Glomerular visceral epithelial cell (primary cell): ENCODE measurements around the gene DACT2.
"Not testable (repeated sequence)": the region's sequence is repeated elsewhere in the genome, so short reads cannot be mapped to it uniquely, and the experiment has no call there.

Source experiments
- DNase-seq: peaks from one replicate; pipeline ENCODE4 v3.0.0-alpha.2; 2016; ENCODE audit errors: extremely low spot score

The DACT2 gene

DNA sequence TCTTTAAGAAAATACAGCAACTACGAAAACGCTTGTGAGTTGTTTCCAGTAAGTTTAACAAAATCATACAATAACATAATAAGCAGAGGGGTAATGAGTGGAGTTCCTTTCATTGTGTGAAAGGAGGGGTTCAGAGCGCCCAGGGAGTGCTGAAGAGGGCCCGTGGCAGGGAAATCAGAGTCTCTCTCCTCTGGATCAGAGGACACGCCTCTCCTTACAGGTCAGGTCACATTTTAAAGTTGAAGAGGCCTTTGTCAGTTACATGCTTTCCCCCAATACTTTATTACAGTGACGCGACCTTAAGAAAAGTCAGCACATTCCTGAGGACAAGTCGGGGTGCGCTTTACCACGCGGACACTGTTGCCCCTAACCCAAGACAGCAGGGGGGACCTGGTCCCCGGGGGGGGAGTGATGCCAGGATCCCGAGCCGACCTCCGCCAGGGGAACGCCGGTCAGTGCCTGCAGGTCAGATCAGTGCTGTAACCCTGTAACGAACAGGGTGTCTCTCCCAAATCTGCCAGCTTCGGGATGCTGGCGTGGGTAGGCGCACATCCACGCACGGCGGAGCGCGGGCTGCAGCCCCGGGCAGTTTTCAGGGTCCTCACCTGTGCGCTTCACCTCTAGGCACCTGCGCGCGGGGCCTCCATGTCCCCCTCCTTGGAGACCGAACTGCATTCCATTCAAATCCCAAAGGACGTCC lies 848 bp downstream of the DACT2 start:
- DNase-seq: no peak

GRCh38 chr6:168318090-168318489 lies 1.5 kb downstream of the DACT2 start:
- DNase-seq: no peak

GRCh38 chr6:168315596-168315995 lies 4.0 kb downstream of the DACT2 start:
- DNase-seq: no peak

DNA sequence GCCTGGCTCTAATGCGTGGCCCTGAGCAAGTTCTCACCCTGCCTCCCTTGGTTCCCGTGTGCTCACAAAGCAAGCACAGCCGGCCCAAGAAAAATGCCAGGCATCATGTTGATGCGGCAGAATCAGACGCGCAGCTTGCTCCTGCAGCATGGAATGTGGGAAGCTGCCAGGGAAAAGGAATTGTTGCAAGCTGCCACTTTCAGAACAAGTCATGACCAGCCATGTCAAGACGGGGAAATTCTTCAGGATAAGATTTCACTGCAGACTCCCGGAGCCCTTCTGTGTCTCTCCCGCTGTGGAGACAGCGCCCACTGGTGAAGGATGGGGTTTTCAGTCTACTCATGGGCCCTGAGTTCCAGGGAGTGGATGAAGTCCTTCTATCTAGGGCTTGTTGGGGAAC lies 4.6 kb downstream of the DACT2 start:
- no peak for DNase-seq

DNA sequence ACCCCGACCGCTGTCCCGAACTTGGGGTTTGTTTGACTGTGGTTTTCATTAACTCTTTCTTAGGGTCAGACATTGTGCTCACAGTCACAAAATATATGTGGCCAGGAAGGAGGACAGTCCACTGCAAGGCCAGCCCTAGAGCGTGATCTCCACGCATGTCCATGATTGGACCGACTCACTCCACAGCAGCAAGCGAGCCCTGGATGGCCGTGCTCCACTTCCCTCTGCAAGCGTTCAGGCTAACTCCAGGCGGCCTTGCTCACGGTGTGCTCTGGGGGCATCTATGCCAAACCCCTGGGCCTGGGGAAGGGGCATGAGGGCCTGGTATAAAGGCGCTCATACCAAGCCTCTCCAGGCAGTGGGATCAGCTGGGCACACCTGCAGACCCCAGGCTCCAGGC lies 5.6 kb downstream of the DACT2 start:
- no peak for DNase-seq

- DNase-seq: no peak
Measured at GRCh38 chr6:168313431-168314011, 6.1 kb downstream of the DACT2 start.

DNA sequence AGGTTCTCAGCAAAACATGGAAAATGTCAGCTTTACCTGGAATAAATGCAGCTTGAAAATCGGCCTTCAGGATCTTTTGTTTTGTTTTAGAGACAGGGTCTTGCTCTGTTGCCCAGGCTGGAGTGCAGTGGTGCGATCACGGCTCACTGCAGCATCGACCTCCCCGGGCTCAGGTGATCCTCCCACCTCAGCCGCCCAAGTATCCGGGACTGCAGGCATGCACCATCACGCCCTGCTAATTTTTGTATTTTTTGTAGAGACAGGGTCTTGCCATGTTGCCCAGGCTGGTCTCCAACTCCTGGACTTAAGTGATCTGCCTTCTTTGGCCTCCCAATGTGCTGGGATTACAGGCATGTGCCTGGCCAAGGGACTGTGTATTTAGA lies 7.5 kb downstream of the DACT2 start:
- DNase-seq: not testable (repeated sequence)

GRCh38 chr6:168311410-168312124 lies 8.0 kb downstream of the DACT2 start:
- no peak for DNase-seq

DNA sequence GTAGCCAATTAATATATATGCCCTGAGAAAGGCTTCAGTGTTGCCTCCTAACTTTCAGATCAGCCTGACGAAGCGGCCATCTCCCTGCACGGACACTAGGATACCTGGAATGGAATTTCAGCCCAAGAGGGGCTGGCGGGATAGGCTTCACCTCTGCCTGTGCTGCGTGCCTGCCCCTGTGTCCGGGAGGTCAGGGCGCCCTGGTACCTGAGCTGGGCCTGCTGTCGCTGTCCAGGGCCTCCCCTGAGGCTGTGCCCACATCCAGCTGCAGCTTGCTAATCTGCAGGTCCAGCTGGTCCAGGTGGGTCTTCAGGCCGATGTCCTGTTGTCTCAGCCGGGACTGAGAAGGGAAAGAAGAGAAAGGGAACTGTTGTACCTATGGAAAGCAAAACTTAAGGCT lies 8.6 kb downstream of the DACT2 start:
- DNase-seq: no peak

DNA sequence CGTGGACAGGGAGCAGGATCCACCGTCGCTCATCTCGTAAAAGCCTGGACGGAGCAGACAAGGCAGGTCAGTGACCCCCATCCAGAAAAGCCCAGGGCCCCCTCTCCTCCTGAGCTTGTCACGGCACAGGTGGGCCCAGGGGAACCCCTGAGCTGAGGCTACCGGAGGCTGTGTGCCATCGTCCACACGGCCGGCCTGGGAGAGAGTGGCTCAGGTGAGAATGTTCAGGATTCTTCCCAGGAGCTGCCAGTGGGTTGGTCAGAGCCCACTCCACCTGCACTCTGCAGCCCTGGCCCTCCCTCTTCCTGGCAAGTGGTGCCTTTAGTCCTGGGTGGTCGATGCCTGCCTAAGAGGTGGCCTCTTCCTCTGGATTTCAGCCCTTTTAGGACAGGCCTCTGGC lies 9.2 kb downstream of the DACT2 start:
- no peak for DNase-seq

DNA sequence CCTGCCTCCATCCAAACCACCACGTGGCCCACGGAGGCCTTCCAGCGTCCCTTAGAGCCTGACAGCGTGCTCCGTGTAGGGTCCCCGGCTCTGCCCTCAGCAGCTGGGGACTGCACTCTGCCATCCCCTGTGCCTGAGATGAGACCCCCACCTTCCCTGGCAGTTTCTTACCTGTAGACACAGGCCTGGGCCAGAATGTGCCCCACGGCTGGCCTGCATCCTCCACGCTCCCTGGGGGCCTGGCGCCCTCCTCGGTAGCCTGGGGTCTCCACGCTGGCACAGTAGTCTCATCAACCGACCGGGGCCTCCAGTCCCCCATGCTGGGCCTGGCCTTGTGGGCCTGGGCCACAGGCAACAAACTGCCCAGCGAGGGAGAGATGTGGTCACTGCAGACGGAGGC lies 9.6 kb downstream of the DACT2 start:
- no peak for DNase-seq

GRCh38 chr6:168309183-168309582 lies 10.4 kb downstream of the DACT2 start:
- no peak for DNase-seq

DNA sequence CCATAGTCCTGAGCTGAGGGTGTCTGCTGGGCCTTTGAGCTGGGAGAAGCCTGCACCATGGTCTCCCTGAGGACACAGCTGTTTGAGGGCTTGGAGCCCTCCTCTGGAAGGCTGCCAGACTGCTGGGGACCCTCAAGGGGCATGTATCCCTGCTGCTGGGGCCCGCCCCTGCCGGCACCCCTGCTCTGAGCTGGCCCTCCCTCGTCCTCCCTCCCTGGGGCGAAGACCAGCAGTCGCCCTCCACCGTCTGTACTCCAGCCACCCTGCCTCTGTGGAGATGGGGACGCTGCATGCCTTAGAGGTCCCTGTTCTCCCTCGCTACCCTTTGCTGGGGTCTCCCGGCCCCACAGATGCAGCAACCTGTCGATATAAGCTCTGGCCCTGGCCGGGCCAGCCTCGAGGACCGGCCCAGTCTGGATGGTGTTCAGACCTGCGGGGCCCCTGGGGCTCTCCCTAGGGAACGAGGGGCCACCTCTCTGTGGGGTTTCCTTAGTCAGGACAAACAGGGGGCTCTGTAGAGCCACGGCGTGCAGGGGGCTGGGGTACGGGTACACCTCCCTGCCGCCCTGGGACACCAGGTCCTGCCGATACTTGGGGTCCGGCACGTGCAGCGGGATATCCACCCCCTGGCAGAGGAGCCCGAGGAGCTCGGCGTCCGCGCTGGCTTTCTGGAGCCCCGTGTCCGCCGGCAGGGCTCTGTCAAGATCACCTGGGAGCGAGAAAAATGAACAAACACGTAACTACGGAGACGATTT lies 11.0 kb downstream of the DACT2 start:
- DNase-seq: no peak

GRCh38 chr6:168307695-168308021 lies 11.9 kb downstream of the DACT2 start:
- DNase-seq: no peak

- DNase-seq: no peak
Measured at GRCh38 chr6:168307015-168307694, 12.4 kb downstream of the DACT2 start.

- no peak for DNase-seq
Measured at GRCh38 chr6:168305863-168306262, 13.7 kb downstream of the DACT2 start.

DNA sequence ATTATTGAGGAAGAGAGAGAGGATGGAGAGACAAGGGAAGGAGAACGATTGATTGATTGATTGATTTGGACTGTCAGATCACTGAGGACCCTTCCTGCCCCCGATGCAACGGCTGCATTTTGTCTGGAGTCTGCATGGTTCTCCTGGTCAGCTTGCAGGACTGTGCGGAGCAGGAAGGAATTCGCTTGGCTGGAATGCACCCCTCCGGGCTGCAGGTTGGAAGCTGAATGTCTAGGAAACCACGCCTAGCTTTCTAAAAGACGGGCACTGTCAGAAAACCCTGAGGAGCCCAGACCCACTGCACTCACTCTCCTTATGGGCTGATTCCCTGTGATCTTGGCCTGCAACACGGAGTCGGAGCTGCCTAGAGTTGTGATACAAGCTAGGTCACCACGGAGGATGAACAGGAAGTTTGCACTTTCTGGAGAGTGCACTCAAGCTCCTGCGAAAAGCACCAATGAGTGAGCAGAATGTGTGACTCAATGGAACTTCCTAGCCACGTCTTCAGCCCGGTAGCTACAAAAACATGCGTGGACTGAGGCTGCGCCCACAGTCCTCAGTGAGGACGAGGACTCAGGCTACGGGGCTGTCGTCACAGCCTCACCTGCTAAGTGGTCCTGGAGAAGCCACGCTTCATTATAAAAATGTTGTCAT lies 14.4 kb downstream of the DACT2 start:
- DNase-seq: no peak

DNA sequence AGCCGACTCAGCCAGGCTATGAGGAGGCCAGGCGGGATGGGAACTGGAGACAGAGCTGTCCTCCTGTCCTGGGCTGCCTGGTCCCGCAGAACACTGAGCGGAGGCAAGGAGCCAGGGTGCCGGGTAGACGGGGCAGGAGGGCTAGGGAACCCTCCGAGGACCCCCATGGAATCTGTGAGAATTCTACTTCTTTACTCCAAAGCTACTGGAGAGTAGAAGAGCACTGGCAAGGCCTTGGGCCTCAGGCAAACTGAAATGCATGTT lies 14.9 kb downstream of the DACT2 start:
- no peak for DNase-seq

GRCh38 chr6:168303982-168304751 lies 15.4 kb downstream of the DACT2 start:
- DNase-seq: no peak

- DNase-seq: no peak
Measured at GRCh38 chr6:168302534-168302933, 17.0 kb downstream of the DACT2 start.
